GM18498 (cell line): Measurements from ENCODE around the gene KIAA2012.

Experiments
- ATAC-seq: cut with Tn5 transposase; IDR thresholded peaks from one replicate; pipeline ENCODE4 v1.9.1; 2021; ENCODE audit warnings: mild to moderate bottlenecking, moderate library complexity; ENCODE audit not compliant: unreplicated experiment

Gene KIAA2012

GRCh38 chr2:202072737-202073401 is at the start of gene KIAA2012:
KIAA2012 (plus strand) TSS chr2:202073255; CDS start chr2:202073628, 373 bp downstream.
- ATAC-seq = no peak

- no peak for ATAC-seq
Measured at GRCh38 chr2:202023904-202024266, 49.2 kb upstream of the KIAA2012 start.

GRCh38 chr2:202024871-202025270 is 48.2 kb upstream of the KIAA2012 start:
- no peak for ATAC-seq

- ATAC-seq = no peak
Measured at GRCh38 chr2:202025816-202026215, 47.2 kb upstream of the KIAA2012 start.

GRCh38 chr2:202026507-202026906 is 46.5 kb upstream of the KIAA2012 start:
- no peak for ATAC-seq

GRCh38 chr2:202030691-202031090 is 42.4 kb upstream of the KIAA2012 start:
- no peak for ATAC-seq

GRCh38 chr2:202031246-202031951 is 41.7 kb upstream of the KIAA2012 start:
- ATAC-seq = no peak

- ATAC-seq = peak; percentile 4
Measured at GRCh38 chr2:202032846-202033316, 40.2 kb upstream of the KIAA2012 start.

- ATAC-seq = peak; percentile 79
Measured at GRCh38 chr2:202033317-202034248, 39.5 kb upstream of the KIAA2012 start, which contains the start of gene FZD7. FZD7 (plus strand) TSS chr2:202033855; CDS start chr2:202034648, 793 bp downstream.

- ATAC-seq = peak; percentile 19
Measured at GRCh38 chr2:202034249-202035088, 38.6 kb upstream of the KIAA2012 start.

GRCh38 chr2:202035089-202035940 is 37.7 kb upstream of the KIAA2012 start:
- ATAC-seq = no peak

GRCh38 chr2:202035941-202036372 is 37.1 kb upstream of the KIAA2012 start:
- ATAC-seq = no peak

- ATAC-seq = no peak
Measured at GRCh38 chr2:202036601-202037037, 36.4 kb upstream of the KIAA2012 start.

- no peak for ATAC-seq
Measured at GRCh38 chr2:202037086-202037485, 36.0 kb upstream of the KIAA2012 start.

- no peak for ATAC-seq
Measured at GRCh38 chr2:202038471-202039277, 34.4 kb upstream of the KIAA2012 start.

GRCh38 chr2:202039278-202040078 is 33.6 kb upstream of the KIAA2012 start:
- ATAC-seq = no peak

GRCh38 chr2:202040079-202040844 is 32.8 kb upstream of the KIAA2012 start:
- ATAC-seq = no peak
